IMR-90 (cell line): ENCODE data around the gene RHOB. TPM values are rescaled to one million over a fixed set of nuclear protein-coding genes. Genes with fewer than 3 reads are reported as not detected.

Experiments used
- ATAC-seq: fragments of 200-7000 bp; cut with Tn5 transposase; 2 replicates; pipeline ENCODE4 v1.9.1; 2020; ENCODE audit warnings: low read depth, mild to moderate bottlenecking, moderate library complexity
- BruUV-seq: library from RNA; stranded (reverse); fragments of 400-500 nt; replicated peaks from 2 replicates; lab custom pipeline; 2021; lab: Mats Ljungman, UMichigan
- CTCF ChIA-PET: fragments of 300-600 bp; formaldehyde crosslinking; extraction: SDS; loops from one replicate; lab custom pipeline; 2021; ENCODE audit warnings: antibody characterized with exemption; lab: Yijun Ruan, JAX
- POLR2A ChIA-PET: fragments of 300-600 bp; sonication (Branson Sonifier 250); formaldehyde crosslinking; loops from one replicate; lab custom pipeline; 2022; ENCODE audit warnings: antibody characterized with exemption; ENCODE audit not compliant: unreplicated experiment; lab: Charles Lee
- DNase-seq: peaks from one replicate; pipeline ENCODE4 v3.0.0; 2013
- H2AFZ ChIP-seq: replicated peaks from 2 replicates; pipeline ENCODE3; 2013; ENCODE audit warnings: low read length, mild to moderate bottlenecking; ENCODE audit not compliant: poor library complexity
- H2AK5ac ChIP-seq: 2 replicates; pipeline ENCODE4 v1.6.1; 2013; ENCODE audit warnings: low read depth, low read length, inconsistent platforms
- H2AK9ac ChIP-seq: replicated peaks from 2 replicates; pipeline ENCODE3; 2013; ENCODE audit warnings: mild to moderate bottlenecking, low read depth, low read length, moderate library complexity; ENCODE audit not compliant: poor library complexity
- H2BK120ac ChIP-seq: 2 replicates; pipeline ENCODE4 v1.6.1; 2013; ENCODE audit warnings: low read depth, low read length, inconsistent platforms
- H2BK15ac ChIP-seq: 3 replicates; pipeline ENCODE4 v1.6.1; 2013; ENCODE audit warnings: low read depth, low read length, inconsistent platforms
- H2BK20ac ChIP-seq: 2 replicates; pipeline ENCODE4 v1.6.1; 2013; ENCODE audit warnings: low read depth, mild to moderate bottlenecking, inconsistent platforms, low read length, moderate library complexity
- H2BK5ac ChIP-seq: 2 replicates; pipeline ENCODE4 v1.6.1; 2013; ENCODE audit warnings: mild to moderate bottlenecking, low read depth, low read length, inconsistent platforms; ENCODE audit not compliant: poor library complexity, severe bottlenecking
- H3K14ac ChIP-seq: replicated peaks from 2 replicates; pipeline ENCODE4 v1.6.1; 2013; ENCODE audit warnings: low read depth, low read length, inconsistent platforms
- H3K18ac ChIP-seq: 2 replicates; pipeline ENCODE4 v1.6.1; 2013; ENCODE audit warnings: low read depth, low read length, control low read depth
- H3K23ac ChIP-seq: 2 replicates; pipeline ENCODE4 v1.6.1; 2013; ENCODE audit warnings: low read depth, low read length, inconsistent platforms
- H3K27ac ChIP-seq: 2 replicates; pipeline ENCODE4 v1.5.1; 2013; ENCODE audit warnings: mild to moderate bottlenecking, control low read depth, low read length; ENCODE audit not compliant: insufficient read depth
- H3K27me3 ChIP-seq: 2 replicates; pipeline ENCODE4 v1.6.1; 2013; ENCODE audit warnings: low read length; ENCODE audit not compliant: control insufficient read depth, insufficient read depth
- H3K36me3 ChIP-seq: 2 replicates; pipeline ENCODE4 v1.6.1; 2013; ENCODE audit warnings: low read length, mixed read lengths; ENCODE audit not compliant: control insufficient read depth, insufficient read depth
- H3K4ac ChIP-seq: 2 replicates; pipeline ENCODE4 v1.6.1; 2013; ENCODE audit warnings: low read depth, low read length, inconsistent platforms
- H3K4me1 ChIP-seq: 2 replicates; pipeline ENCODE4 v1.6.1; 2013; ENCODE audit warnings: low read length, mixed read lengths; ENCODE audit not compliant: control insufficient read depth, insufficient read depth
- H3K4me2 ChIP-seq: 2 replicates; pipeline ENCODE4 v1.6.1; 2013; ENCODE audit warnings: low read depth, mild to moderate bottlenecking, control low read depth, low read length, moderate library complexity
- H3K4me3 ChIP-seq: 2 replicates; pipeline ENCODE4 v1.5.1; 2013; ENCODE audit warnings: low read depth, mild to moderate bottlenecking, control low read depth, low read length, moderate library complexity; ENCODE audit not compliant: insufficient read depth
- H3K56ac ChIP-seq: 2 replicates; pipeline ENCODE4 v1.6.1; 2013; ENCODE audit warnings: low read length, inconsistent platforms; ENCODE audit not compliant: insufficient read depth; ENCODE audit errors: extremely low read depth
- H3K79me1 ChIP-seq, 2 experiments: 2 replicates each; pipeline ENCODE4 v1.6.1; 2013; ENCODE audit warnings: low read length in 2 of 2, inconsistent platforms in 1 of 2, low read depth in 1 of 2
- H3K9ac ChIP-seq: 2 replicates; pipeline ENCODE4 v1.6.1; 2013; ENCODE audit warnings: low read depth, low read length, control low read depth
- H3K9me1 ChIP-seq: 2 replicates; pipeline ENCODE4 v1.6.1; 2013; ENCODE audit warnings: low read length, inconsistent platforms; ENCODE audit not compliant: insufficient read depth
- H3K9me3 ChIP-seq: 2 replicates; pipeline ENCODE4 v1.6.1; 2013; ENCODE audit warnings: low read length; ENCODE audit not compliant: control insufficient read depth, insufficient read depth
- H4K20me1 ChIP-seq: 2 replicates; pipeline ENCODE4 v1.6.1; 2013; ENCODE audit warnings: low read length, inconsistent platforms; ENCODE audit not compliant: insufficient read depth
- H4K5ac ChIP-seq: 2 replicates; pipeline ENCODE4 v1.6.1; 2013; ENCODE audit warnings: mild to moderate bottlenecking, low read depth, low read length, control low read depth
- H4K8ac ChIP-seq, 2 experiments: 2 replicates each; pipeline ENCODE4 v1.6.1; 2013; ENCODE audit warnings: low read depth in 2 of 2, low read length in 2 of 2, control low read depth in 1 of 2, inconsistent platforms in 1 of 2
- H4K91ac ChIP-seq: 2 replicates; pipeline ENCODE4 v1.6.1; 2013; ENCODE audit warnings: low read depth, low read length, inconsistent platforms; ENCODE audit not compliant: insufficient read depth
- BHLHE40 ChIP-seq: fragments of 150-350 bp; IDR thresholded peaks from 2 replicates; pipeline ENCODE4 v1.6.1; 2016; ENCODE audit warnings: mild to moderate bottlenecking, low read depth, low read length
- CHD1 ChIP-seq: IDR thresholded peaks from 2 replicates; pipeline ENCODE4 v1.6.1; 2012; ENCODE audit warnings: low read depth, low read length, improper control_type of control experiment
- FOS ChIP-seq: fragments of 150-350 bp; IDR thresholded peaks from 2 replicates; pipeline ENCODE4 v1.6.1; 2016; ENCODE audit warnings: low read depth, low read length
- MXI1 ChIP-seq: IDR thresholded peaks from 2 replicates; pipeline ENCODE4 v1.6.1; 2012; ENCODE audit warnings: low read depth, mild to moderate bottlenecking, low read length, moderate library complexity, borderline replicate concordance
- WGBS, 2 experiments: methylation state at CpG; one replicate each; pipeline versions ENCODE4 v1.1.5 to v1.1.7; 2013; ENCODE audit warnings: missing lambda C conversion rate in 2 of 2; ENCODE audit not compliant: insufficient read length in 1 of 2; ENCODE audit errors: extremely low coverage in 2 of 2; 5-methylcytosine and 5-hydroxymethylcytosine counted together
- dilution Hi-C: fragments of 300-500 bp; cut with HindIII; formaldehyde crosslinking; loops from one replicate; pipeline ENCODE4 v1.14.3; 2018; ENCODE audit warnings: low sequenced_read_pairs; ENCODE audit not compliant: unreplicated experiment
- in situ Hi-C: fragments of 300-500 bp; cut with MboI; formaldehyde crosslinking; loops from 3 replicates; pipeline ENCODE4 v1.14.3; 2019; ENCODE audit warnings: low sequenced_read_pairs, inconsistent platforms, mixed read lengths
- intact Hi-C: fragments of 100-400 bp; cut with micrococcal nuclease; formaldehyde crosslinking; loops from 2 replicates; pipeline ENCODE4 v1.10.0; 2022
- polyA plus RNA-seq, 3 experiments: library from polyadenylated mRNA; depleted of rRNA; stranded (reverse); fragments of >200 nt; gene quantifications; 2 replicates each; pipeline ENCODE4 v1.2.3, GENCODE V29; 2012; ENCODE audit warnings: low replicate concordance in 1 of 3
- total RNA-seq: library from RNA; depleted of rRNA; stranded (reverse); fragments of >200 nt; gene quantifications from 2 replicates; pipeline ENCODE4 v1.2.3, GENCODE V29; 2012

Gene RHOB
- total and polyA plus RNA-seq, 2 of the 4 experiments (the other 2 are of a cell fraction) = 112 to 149 TPM

DNA sequence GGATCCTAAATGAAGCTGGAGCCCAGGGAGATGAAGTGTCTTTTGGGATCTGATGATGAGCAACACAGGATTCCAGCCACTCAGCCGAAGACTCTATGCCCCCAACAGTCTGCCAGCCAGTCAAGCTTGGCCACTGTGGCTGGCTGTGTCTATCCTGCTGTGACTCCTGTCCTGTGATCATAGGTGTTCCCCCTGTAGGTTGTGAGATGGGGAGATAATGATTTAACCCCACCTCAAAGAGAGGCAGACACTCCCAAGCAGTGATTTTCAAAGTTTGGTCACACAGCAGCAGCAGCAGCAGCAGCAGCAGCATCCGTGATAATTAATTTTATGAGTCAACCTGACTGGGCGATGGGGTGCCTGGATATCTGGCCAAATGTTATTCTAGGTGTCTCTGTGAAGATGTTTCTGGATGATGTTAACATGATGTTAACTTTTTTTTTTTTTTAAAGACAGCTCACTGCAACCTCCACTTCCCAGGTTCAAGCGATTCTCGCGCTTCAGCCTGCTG lies 21.4 kb upstream of the RHOB start:
- intact Hi-C loops = no loop called here
- no peak overlapping the region for H3K4me2 ChIP-seq
- H3K9me3 ChIP-seq = no peaks in the 10 kb centered on the region
- H3K18ac ChIP-seq = peak overlapping the region; percentile 59
- no peak for ATAC-seq
- H2AK5ac ChIP-seq = peak overlapping the region; percentile 95
- H2BK20ac ChIP-seq = peak overlapping the region; percentile 76
- CTCF ChIA-PET = interaction anchor here (1.7 kb wide), 1 partner anchor 217 kb away, joined by 5 read pairs; no protein-coding TSS in a partner anchor
- in situ Hi-C loops = no loop called here
- no TSS peak for BruUV-seq
- peaks cover 28% of the 10 kb centered on the region for H3K9me1 ChIP-seq
- peak overlapping the region; percentile 85 for H2BK120ac ChIP-seq
- H3K23ac ChIP-seq = peak overlapping the region; percentile 45
- peaks cover 0 to 3% of the 10 kb centered on the region in 2 experiments; a peak in 1 of 4 replicates for H3K79me1 ChIP-seq
- peak overlapping the region; percentile 82; the same call in 2 of the 3 replicates for H2BK15ac ChIP-seq
- H3K14ac ChIP-seq = peak overlapping the region; percentile 61
- no peak overlapping the region for H3K4me3 ChIP-seq
- no peak overlapping the region for H3K9ac ChIP-seq
- dilution Hi-C loops = no loop called here
- H3K56ac ChIP-seq = peak overlapping the region; percentile 32; the same call in 1 of the 2 replicates
- H3K4me1 ChIP-seq = peaks cover 34% of the 10 kb centered on the region
- H2BK5ac ChIP-seq = peak overlapping the region; percentile 62
- POLR2A ChIA-PET = interaction anchor here (1.4 kb wide), 1 partner anchor 42 kb away, joined by 4 read pairs; no protein-coding TSS in a partner anchor
- no peak overlapping the region for H4K5ac ChIP-seq
- no peaks in the 10 kb centered on the region for H3K36me3 ChIP-seq
- 30% methylated on average over 2 of the region's 6 CpGs; no CpG with 5 or more reads in 1 of the 2 experiments for WGBS, 2 experiments
- TF ChIP-seq FOS (peak; percentile 26; the same call in 1 of the 2 replicates), BHLHE40 (peak; percentile 3; the same call in 1 of the 2 replicates), MXI1 (no peak), CHD1 (no peak)
- peaks cover 1% of the 10 kb centered on the region; the same call in 1 of the 2 replicates for H3K27me3 ChIP-seq
- peak overlapping the region; percentile 58 for H3K27ac ChIP-seq
- H2AFZ ChIP-seq = peak overlapping the region; percentile 26
- peak overlapping the region; percentile 5 for H2AK9ac ChIP-seq
- peak overlapping the region; percentile 86 for H3K4ac ChIP-seq
- H4K8ac ChIP-seq = peak overlapping the region; percentile 33 to 62; a peak in 3 of 4 replicates
- peak; percentile 74 for DNase-seq
- peaks cover 5% of the 10 kb centered on the region; the same call in 1 of the 2 replicates for H4K20me1 ChIP-seq
- H4K91ac ChIP-seq = peak overlapping the region; percentile 93
